Activated CD4-positive, CD25-positive, alpha-beta regulatory T cell treated with anti-CD3 and anti-CD28 coated beads, Interleukin-2, amount 50 U/mL, for 24 hours (primary cell): ENCODE data around the gene GRK5.
"Not testable (repeated sequence)": the region's sequence is repeated elsewhere in the genome, so short reads cannot be mapped to it uniquely, and the experiment has no call there.

Experiments
- ATAC-seq, 2 donors: fragments of 150-1000 bp; cut with Tn5 transposase; one replicate each; pipeline ENCODE4 v1.10.0; 2021; ENCODE audit warnings: mild to moderate bottlenecking in 1 of 2, moderate library complexity in 1 of 2

GRK5 gene

DNA sequence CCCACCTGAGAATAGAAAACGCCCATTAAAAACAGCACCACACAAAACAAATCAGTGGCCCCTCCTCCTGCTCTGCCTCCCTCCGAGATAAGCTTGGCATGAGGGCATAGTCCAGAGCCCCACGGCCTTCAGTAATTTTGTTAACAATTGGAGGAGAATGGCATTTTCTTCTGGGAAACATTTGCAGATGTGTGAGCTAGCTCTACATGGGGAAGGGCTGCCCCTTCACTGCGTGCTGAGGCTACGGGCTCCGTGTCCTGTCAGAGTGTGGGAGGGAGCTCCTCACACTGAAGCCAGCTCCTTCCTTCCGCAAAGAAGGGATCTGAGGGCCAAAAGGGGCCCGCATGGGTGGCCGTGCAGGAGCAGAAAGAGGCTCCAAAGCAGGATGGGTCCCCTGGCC is 15.2 kb downstream of the GRK5 start:
- ATAC-seq = no peak

- no peak for ATAC-seq
Measured at GRCh38 chr10:119222966-119223386, 15.6 kb downstream of the GRK5 start.

DNA sequence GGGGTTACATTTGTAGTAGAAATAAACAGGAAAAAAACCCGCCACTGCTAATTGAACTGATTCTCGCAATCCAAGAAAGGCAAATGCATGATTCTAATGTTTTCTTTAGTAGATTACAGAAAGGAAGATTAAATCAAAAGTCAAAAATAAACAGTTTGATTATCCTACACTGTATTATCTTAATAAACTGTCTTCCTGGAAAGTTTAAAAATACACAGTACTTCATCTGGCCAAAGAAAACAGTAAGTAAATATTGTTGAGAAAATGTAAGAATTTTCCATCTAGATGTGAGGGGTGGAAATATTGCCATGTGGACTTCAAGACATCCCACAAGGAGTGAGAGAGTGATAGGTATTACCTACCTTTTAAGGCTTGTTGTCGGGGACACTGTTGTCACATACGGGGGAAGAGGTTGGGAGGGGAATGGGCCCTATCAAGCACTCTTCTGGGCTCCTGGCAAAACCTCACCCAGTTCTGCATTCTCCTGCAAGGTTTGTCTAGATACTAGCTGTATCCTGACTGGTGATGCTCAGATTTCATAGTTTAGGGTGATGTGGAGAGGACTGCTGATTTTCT is 17.8 kb downstream of the GRK5 start:
- no peak for ATAC-seq

GRCh38 chr10:119227825-119228224 is 20.5 kb downstream of the GRK5 start:
- ATAC-seq = no peak

DNA sequence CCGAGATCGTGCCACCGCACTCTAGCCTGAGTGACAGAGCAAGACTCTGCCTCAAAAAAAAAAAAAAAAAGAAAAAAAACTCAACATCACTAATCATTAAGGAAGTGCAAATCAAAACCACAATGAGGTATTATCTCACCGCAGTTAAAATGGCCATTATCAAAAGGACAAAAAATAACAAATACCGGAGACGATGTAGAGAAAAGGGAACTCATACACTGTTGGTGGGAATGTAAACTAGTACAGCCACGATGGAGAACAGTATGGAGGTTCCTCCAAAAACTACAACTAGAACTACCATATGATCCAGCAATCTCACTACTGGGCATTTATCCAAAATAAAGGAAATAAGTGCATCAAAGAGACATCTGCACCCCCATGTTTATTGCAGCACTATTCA is 24.3 kb downstream of the GRK5 start:
- no peak for ATAC-seq

DNA sequence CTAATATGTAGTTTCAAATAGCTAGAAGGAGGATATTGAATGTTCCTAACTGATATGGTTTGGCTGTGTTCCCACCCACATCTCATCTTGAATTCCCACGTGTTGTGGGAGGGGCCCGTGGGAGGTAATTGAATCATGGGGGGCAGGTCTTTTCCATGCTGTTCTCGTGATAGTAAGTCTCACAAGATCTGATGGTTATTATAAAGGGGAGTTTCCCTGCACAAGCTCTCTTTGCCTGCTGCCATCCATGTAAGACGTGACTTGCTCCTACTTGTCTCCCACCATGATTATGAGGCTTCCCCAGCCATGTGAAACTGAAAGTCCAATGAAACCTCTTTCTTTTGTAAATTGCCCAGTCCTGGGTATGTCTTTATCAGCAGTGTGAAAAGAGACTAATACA is 25.1 kb downstream of the GRK5 start:
- not testable (repeated sequence) for ATAC-seq

DNA sequence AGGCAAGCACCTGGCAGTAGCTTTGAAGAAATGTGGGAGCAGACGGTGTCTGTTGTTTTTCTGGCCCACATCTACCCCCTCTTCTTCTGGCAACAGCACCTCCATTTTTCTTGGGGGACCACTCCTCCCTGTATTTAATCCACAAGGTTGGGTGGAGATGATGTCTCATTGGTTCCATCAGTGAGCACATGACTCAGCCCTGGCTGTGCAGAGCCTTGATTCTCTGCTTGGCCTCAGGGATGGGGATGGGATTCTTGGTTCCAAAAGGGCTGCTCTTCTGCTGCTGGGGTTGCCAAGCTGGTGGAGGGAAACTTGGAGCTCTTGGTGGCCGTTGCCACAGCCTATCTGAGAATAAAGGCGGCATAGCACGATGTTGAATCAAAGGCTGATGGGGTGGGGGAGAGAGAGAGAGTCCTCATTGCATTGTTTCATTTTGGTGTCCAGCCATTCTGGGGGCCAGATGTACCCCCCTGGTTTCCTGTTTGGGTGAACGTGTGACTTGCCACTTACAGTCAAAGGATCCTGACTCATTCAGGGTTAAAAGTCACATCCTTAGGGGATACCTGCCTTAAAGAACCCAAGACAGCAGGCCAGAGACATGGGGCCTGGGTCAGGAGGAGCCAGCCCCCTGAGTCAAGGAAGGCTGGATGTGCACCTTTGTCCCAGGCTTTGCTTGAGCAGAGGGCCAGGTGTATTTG is 25.9 kb downstream of the GRK5 start:
- peak; percentile 37 to 59 for ATAC-seq

DNA sequence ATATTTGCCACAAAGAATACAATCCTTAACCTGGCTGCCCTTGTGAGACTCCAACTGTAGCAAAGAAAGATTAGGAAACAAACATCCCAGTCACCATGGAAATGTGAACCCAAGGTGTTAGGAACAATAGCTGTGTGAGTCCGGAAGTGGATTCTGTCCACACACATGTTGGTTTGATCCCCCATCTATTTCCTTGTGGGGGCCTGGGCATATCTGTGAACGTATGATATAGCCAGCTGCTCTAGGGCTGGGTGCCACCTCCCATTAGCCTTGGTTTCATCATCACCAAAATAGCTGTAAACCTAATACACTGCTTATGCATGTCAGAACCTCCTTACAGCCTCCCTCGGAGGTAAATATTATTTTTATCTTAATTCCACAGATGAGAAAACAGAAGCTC is 26.4 kb downstream of the GRK5 start:
- ATAC-seq = no peak

- ATAC-seq = no peak
Measured at GRCh38 chr10:119235356-119235755, 28.0 kb downstream of the GRK5 start.

- ATAC-seq = no peak
Measured at GRCh38 chr10:119237722-119238436, 30.5 kb downstream of the GRK5 start.

- ATAC-seq = no peak
Measured at GRCh38 chr10:119238577-119238976, 31.2 kb downstream of the GRK5 start.

DNA sequence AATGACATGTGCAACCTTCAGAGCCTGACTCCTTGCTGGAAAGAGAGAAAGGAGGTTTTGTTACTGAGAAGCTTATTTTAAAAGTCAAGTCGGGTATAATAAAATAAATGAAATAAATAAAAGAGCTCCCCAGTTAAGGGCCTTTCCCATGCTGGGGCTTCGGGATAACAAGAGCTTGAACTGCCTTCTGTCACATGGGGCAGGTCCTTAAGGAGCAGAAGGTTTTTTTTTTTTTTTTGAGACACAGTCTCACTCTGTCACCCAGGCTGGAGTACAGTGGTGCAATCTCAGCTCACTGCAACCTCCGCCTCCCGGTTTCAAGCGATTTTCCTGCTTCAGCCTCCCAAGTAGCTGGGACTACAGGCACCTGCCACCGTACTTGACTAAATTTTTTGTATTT is 31.6 kb downstream of the GRK5 start:
- ATAC-seq = not testable (repeated sequence)

- not testable (repeated sequence) for ATAC-seq
Measured at GRCh38 chr10:119239630-119240029, 32.3 kb downstream of the GRK5 start.

DNA sequence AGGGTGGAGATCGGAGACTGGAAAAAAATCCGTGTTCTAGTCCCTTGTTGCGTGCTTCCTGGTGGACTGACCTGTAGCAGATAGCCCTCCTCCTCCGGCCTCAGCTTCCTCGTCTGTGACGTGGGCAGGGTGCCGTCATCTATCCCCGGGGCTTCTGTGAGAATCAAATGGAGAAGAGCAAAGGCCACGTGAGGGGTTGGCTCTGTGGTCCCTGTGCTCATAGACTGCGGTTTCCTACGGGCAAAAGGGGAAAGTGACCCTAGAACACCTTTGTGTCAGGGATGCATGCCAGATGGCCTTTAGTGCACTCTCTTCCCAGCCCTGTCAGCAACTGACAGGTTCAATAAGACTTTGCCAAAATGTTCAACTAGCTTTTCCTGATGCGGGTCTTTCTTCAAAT is 33.7 kb downstream of the GRK5 start:
- no peak for ATAC-seq

DNA sequence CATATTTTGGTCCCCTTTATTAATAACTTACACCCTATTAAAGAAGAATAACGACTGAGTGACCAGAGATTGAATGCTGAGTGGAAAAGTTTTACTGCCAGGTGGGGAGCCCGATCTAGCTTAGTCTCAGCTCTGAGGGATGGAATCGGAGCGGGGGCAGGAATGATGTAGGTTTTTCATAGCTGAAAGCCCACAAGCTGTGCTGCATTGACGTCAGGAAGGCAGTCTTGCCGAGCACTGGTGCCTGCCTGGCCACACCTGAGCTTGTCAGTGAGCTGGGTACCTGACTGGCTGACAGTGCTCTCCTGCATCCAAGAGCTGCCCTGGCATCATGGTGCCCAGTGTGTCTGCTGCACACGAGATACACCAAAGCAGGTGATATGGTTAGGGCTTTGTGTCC is 34.8 kb downstream of the GRK5 start:
- no peak for ATAC-seq

DNA sequence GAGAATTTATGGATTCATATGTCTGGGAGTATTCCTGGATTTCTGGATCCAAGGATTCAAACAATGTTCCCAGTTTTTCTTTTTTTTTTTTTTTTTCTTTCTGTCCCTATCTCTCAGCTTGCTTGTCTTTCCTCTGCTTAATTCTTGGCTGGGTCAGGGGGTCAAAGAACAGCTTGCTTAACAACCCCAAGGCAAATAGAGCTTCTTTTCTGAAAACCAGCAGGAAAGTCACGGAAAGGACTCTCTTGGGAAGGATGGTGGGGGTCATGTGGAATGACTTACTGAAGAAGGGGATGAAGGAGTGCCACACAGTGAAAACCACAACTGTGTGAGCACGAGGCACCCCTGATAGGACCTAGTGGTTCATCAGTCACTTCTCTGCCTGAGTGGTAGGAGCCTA is 36.1 kb downstream of the GRK5 start:
- ATAC-seq = no peak

DNA sequence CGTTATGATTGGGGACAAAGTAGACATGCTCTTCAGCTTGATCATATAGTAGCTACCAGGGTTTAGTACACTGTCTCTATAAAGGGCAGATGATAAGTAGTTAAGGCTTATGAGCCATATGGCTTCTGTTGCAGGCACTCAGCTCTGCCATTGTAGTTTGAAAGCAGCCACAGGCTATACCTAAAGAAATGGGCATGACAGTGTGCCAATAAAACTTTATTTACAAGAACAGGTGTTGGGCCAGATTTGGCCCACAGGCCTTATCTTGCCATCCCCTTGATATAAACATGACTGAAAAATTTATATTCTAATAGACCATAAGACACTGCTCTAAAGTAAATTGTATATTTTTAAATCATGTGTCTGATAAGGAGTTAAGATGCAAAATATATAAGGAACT is 36.6 kb downstream of the GRK5 start:
- no peak for ATAC-seq

GRCh38 chr10:119245272-119245671 is 37.9 kb downstream of the GRK5 start:
- no peak for ATAC-seq

DNA sequence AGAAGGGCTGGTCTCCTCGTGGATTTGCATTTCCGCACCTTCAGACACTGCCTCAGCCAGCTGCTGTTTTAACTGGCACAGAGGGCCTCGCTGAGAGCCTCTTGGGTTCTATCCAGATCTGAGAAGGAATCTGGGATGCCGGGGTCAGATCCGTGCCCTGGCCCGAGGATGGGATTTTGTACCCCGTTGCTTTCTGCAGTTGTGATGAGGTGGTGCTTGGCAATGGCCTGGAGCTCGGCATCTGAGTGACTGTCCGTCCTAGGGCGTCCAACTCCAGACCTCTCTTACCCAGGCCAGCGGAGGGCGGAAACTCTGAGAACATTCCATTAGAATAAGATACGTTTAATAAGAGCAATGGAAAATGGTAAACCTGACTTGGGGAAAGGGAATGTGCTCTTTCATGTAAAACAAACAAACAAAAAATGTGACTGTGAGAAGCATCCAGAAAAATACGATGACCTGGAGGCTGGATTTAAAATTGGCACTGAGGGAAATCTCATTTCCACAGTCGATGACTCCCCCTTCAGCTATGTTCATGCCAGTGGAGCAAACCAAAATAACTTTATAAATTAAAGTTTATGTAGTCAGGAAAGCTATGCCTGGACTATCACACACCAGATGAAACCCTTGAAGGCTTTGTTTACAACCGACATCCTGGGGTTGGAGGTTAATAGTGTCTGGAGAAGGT is 39.6 kb downstream of the GRK5 start:
- no peak for ATAC-seq

GRCh38 chr10:119247550-119247894 is 40.2 kb downstream of the GRK5 start:
- ATAC-seq = no peak

- ATAC-seq = no peak
Measured at GRCh38 chr10:119248184-119248583, 40.8 kb downstream of the GRK5 start.

DNA sequence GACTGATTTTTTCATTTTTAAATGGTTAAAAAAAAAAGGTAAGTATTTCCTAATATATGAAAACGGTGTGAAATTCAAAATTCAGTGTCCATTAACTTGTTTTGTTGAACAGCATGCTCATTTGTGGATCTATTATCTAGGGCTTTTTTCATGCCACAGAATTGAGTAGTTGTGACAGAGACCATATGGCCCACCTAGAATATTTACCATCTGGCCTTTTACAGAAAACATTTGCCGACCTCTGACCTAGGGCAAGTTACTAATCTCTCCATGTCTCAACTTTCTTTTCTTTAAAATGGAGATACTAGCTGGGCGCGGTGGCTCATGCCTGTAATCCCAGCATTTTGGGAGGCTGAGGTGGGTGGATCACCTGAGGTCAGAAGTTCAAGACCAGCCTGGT is 41.3 kb downstream of the GRK5 start:
- no peak for ATAC-seq

DNA sequence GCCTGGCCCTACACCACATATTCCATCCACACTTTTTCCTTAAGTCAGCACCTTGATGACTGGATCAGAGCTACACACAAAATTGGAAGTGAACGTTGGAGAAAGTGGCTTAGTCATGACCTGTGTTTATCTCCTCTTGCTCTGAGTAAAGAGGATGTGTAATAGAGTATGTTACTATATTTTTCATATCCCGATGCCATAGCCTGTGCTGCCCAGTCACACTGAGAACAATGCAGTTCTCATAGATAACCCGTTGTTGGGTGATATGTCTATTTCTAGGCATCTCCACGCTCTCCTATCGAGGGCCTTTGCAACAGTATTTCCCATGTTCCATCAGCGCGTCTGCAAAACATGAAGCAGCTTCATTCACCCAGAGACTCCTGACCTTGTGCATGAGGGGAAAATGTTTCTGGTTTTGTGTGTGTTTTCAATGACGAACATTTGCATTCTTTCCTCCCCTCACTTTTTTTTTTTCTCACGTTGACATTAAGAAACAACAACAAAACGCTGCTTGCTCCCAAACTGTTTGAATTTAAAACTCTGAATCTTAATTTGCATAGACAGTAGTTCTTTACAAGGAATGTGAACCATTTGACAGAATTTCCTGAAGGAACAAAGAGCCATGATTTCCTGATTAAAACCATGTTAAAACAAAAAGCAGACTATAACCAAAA is 43.4 kb downstream of the GRK5 start:
- ATAC-seq = peak; percentile 71 to 72
